HEK293 (cell line): Measurements from ENCODE around the gene SLC35F3.

Source experiments
- CTCF ChIA-PET: fragments of 350-600 bp; formaldehyde crosslinking; extraction: SDS; loops from one replicate; lab custom pipeline; 2021; ENCODE audit warnings: antibody characterized with exemption; lab: Yijun Ruan, JAX
- POLR2A ChIA-PET: fragments of 300-600 bp; formaldehyde crosslinking; extraction: SDS; loops from one replicate; lab custom pipeline; 2020; ENCODE audit warnings: antibody characterized with exemption, inconsistent platforms; lab: Yijun Ruan, JAX
- H3K27ac ChIP-seq: fragments of 200-500 bp; sonication (Bioruptor generic); 2 replicates; pipeline ENCODE4 v1.5.1; 2014; ENCODE audit warnings: low read depth, low read length, control low read depth, inconsistent platforms; ENCODE audit errors: extremely low read depth
- H3K36me3 ChIP-seq, 2 experiments: fragments of 200-500 bp in 1 of 2; sonication (Bioruptor generic) in 1 of 2; 1 replicate in 1 of 2; 2 replicates in 1 of 2; pipeline ENCODE4 v1.5.1; 2014 to 2017; ENCODE audit warnings: inconsistent platforms in 2 of 2, low read length in 2 of 2; ENCODE audit not compliant: control insufficient read depth in 2 of 2, insufficient read depth in 1 of 2
- H3K4me1 ChIP-seq: fragments of 200-500 bp; sonication (Bioruptor generic); 2 replicates; pipeline ENCODE4 v1.5.1; 2014; ENCODE audit warnings: mild to moderate bottlenecking, low read length, inconsistent platforms; ENCODE audit not compliant: control insufficient read depth, insufficient read depth
- H3K4me3 ChIP-seq: 2 replicates; pipeline ENCODE4 v1.5.1; 2011; ENCODE audit warnings: low read depth, mild to moderate bottlenecking, control low read depth, low read length, moderate library complexity
- H3K9me3 ChIP-seq: fragments of 200-500 bp; sonication (Bioruptor generic); 2 replicates; pipeline ENCODE4 v1.5.1; 2014; ENCODE audit warnings: low read depth, low read length, inconsistent platforms; ENCODE audit not compliant: control insufficient read depth, insufficient read depth
- GLI2 ChIP-seq: fragments of 450-650 bp; formaldehyde crosslinking; IDR thresholded peaks from 2 replicates; pipeline ENCODE4; 2017; ENCODE audit warnings: missing biosample characterization, missing genetic modification characterization, low read depth, borderline replicate concordance
- GLIS1 ChIP-seq: fragments of 450-650 bp; formaldehyde crosslinking; IDR thresholded peaks from 2 replicates; pipeline ENCODE4 v1.5.1; 2016; ENCODE audit warnings: missing biosample characterization, missing genetic modification characterization
- GLIS2 ChIP-seq: fragments of 450-650 bp; formaldehyde crosslinking; IDR thresholded peaks from 2 replicates; pipeline ENCODE4 v1.5.1; 2016; ENCODE audit warnings: missing biosample characterization, missing genetic modification characterization
- KLF1 ChIP-seq: fragments of 450-650 bp; formaldehyde crosslinking; IDR thresholded peaks from 2 replicates; pipeline ENCODE4 v1.5.1; 2016; ENCODE audit warnings: missing biosample characterization, missing genetic modification characterization
- SCRT2 ChIP-seq: fragments of 450-650 bp; formaldehyde crosslinking; IDR thresholded peaks from 2 replicates; pipeline ENCODE4 v1.5.1; 2016; ENCODE audit warnings: missing biosample characterization, missing genetic modification characterization
- SP2 ChIP-seq: fragments of 450-650 bp; formaldehyde crosslinking; IDR thresholded peaks from 2 replicates; pipeline ENCODE4 v1.5.1; 2016; ENCODE audit warnings: missing biosample characterization, missing genetic modification characterization
- SP3 ChIP-seq: fragments of 450-650 bp; formaldehyde crosslinking; IDR thresholded peaks from 2 replicates; pipeline ENCODE4 v1.5.1; 2016; ENCODE audit warnings: missing biosample characterization, missing genetic modification characterization
- ZBTB8A ChIP-seq: fragments of 450-650 bp; formaldehyde crosslinking; IDR thresholded peaks from 2 replicates; pipeline ENCODE4 v1.5.1; 2016; ENCODE audit warnings: missing biosample characterization, missing genetic modification characterization
- ZFHX2 ChIP-seq: fragments of 450-650 bp; formaldehyde crosslinking; conservative IDR thresholded peaks from 2 replicates; pipeline ENCODE4 v1.5.1; 2016; ENCODE audit warnings: missing biosample characterization, missing genetic modification characterization
- ZFP37 ChIP-seq: fragments of 450-650 bp; formaldehyde crosslinking; IDR thresholded peaks from 2 replicates; pipeline ENCODE4 v1.5.1; 2016; ENCODE audit warnings: missing biosample characterization, missing genetic modification characterization
- ZIC2 ChIP-seq: fragments of 450-650 bp; formaldehyde crosslinking; IDR thresholded peaks from 2 replicates; pipeline ENCODE4 v1.5.1; 2016; ENCODE audit warnings: missing biosample characterization, missing genetic modification characterization
- ZNF2 ChIP-seq: fragments of 450-650 bp; formaldehyde crosslinking; IDR thresholded peaks from 2 replicates; pipeline ENCODE4 v1.5.1; 2016; ENCODE audit warnings: missing biosample characterization, missing genetic modification characterization
- ZNF335 ChIP-seq: fragments of 450-650 bp; formaldehyde crosslinking; conservative IDR thresholded peaks from 2 replicates; pipeline ENCODE4 v1.5.1; 2016; ENCODE audit warnings: missing biosample characterization, missing genetic modification characterization
- ZNF561 ChIP-seq: fragments of 450-650 bp; IDR thresholded peaks from 2 replicates; pipeline ENCODE4 v1.5.1; 2018; ENCODE audit warnings: missing biosample characterization, missing genetic modification characterization, borderline replicate concordance
- ZNF830 ChIP-seq: fragments of 450-650 bp; IDR thresholded peaks from 2 replicates; pipeline ENCODE4 v1.5.0; 2018; ENCODE audit warnings: missing biosample characterization, missing genetic modification characterization, low read depth, mild to moderate bottlenecking, moderate library complexity
- TF ChIP-seq, protein P1 (sequence below): fragments of 450-650 bp; formaldehyde crosslinking; IDR thresholded peaks from 2 replicates; pipeline ENCODE4 v1.5.1; 2016; ENCODE audit warnings: missing biosample characterization, missing genetic modification characterization
- TF ChIP-seq, protein P2 (sequence below): fragments of 450-650 bp; formaldehyde crosslinking; IDR thresholded peaks from 2 replicates; pipeline ENCODE4 v1.5.1; 2017; ENCODE audit warnings: missing biosample characterization, missing genetic modification characterization
- TF ChIP-seq, protein P3 (sequence below): fragments of 450-650 bp; formaldehyde crosslinking; optimal IDR thresholded peaks from 2 replicates; pipeline ENCODE3; 2016; ENCODE audit warnings: missing biosample characterization, mild to moderate bottlenecking, missing genetic modification characterization
- TF ChIP-seq, protein P4 (sequence below): fragments of 450-650 bp; formaldehyde crosslinking; conservative IDR thresholded peaks from 2 replicates; pipeline ENCODE4 v1.5.1; 2016; ENCODE audit warnings: low read depth, missing biosample characterization, missing genetic modification characterization
- TF ChIP-seq, protein P5 (sequence below): IDR thresholded peaks from 2 replicates; pipeline ENCODE4 v1.6.1; 2011; ENCODE audit warnings: mild to moderate bottlenecking, low read depth, low read length, borderline replicate concordance

The SLC35F3 gene

DNA sequence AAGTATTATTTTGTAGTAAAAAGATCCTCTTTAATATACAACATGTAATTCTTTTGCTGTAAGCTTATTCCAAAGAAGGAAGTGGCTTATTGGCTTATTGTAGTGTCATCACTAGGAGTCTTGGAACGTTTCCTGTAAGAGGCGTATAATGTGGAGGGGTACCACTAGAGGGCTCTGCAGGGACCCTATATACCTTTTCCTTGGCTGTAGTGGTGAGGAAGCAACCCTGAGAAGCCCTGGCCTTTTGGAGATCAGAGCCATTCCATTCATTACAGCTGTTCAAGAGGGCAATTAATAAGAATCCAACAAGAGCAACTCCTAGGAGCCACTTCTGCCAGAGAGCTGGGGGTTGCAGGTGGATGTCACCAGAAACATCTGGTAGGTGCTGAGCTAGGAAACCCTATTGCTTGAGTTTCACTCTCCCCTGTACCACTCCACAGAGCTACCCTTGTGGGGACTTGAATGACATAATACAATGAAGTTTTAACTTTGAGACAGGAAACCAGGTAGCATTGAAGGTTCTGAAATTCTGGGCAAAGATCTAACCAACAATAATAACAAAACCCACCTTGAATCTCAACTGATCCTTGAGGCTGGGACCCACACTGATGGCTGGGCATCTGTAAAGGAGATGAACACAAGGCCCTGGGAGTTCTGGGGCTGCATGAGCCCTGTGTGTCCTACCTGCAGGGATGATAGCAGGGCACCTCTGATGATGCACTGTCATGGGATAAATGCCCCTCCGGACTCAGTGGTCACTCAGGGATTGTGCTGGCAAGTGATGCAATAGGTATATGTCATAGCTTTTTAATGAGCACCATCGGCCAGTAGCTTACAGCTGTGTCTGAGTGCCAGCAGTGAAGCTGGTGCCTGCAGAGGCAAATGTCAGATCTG is 308.5 kb downstream of the SLC35F3 start (continued):
- TF ChIP-seq, protein P1, sequence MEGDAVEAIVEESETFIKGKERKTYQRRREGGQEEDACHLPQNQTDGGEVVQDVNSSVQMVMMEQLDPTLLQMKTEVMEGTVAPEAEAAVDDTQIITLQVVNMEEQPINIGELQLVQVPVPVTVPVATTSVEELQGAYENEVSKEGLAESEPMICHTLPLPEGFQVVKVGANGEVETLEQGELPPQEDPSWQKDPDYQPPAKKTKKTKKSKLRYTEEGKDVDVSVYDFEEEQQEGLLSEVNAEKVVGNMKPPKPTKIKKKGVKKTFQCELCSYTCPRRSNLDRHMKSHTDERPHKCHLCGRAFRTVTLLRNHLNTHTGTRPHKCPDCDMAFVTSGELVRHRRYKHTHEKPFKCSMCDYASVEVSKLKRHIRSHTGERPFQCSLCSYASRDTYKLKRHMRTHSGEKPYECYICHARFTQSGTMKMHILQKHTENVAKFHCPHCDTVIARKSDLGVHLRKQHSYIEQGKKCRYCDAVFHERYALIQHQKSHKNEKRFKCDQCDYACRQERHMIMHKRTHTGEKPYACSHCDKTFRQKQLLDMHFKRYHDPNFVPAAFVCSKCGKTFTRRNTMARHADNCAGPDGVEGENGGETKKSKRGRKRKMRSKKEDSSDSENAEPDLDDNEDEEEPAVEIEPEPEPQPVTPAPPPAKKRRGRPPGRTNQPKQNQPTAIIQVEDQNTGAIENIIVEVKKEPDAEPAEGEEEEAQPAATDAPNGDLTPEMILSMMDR (tag by site-specific recombination) = peak; percentile 50
- peak; percentile 84; the same call in 1 of the 2 replicates for TF ChIP-seq ZNF2 (tag by site-specific recombination)

DNA sequence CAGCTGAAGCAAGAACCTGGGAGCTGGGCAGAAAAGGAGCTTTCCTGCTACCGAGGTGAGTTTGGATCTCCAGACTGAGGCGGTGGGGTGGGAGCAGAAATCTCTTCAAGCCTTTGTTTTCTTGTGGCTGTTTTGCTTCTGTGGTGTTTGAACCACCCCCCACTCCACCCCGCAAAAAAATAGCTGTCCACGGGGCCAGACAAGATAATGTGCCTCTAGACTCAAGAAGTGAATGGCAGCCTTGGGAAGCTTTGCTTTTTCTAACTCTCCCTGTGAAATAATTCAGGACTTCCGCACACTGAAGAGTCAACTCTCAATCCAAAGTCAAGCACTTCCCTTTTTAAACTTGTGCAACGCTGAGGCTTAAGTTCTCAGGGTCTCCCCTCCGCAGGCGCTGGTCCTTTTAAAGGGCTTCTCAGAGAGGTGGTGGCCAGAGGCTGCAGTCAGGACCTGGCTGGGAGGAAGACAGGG is 309.2 kb downstream of the SLC35F3 start:
- no peaks in the 10 kb centered on the region for H3K4me1 ChIP-seq

DNA sequence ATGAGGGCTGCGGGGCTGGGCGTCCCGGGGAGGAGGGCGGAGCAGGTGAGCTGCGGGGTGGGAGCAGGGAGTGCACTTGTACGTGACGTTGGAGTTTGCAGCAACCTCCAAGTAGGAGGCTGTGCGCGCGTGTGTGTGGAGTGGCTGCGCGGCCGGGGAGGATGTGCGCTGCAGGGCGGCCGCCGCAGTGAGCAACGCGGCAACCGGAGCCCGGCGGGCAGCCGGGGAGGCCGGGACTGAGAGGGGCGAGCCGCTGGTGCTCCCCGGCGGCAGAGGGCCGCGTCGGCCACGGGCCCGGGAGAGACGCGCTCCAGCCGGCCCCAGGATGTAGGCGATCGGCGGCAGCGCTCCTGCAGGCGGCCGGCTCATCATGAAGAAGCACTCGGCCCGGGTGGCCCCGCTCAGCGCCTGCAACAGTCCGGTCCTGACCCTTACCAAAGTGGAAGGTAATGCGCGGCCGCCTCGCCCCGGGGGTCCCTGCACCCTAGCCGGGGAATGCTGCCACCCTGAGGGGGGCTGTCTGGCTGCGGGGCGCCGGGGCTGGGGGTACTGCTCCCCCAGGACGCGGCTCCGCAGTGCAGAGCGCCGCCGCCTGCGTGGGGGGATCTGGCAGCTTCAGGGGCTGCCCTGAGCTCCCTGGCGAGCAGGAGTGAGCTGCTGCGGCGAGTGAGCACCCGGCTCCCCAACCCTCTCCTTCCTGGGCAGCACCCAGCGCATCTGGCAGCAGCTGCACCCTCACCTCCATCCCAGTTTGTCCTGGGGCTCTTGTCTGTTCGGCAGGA is 309.8 kb downstream of the SLC35F3 start:
- Histone ChIP-seq H3K9me3 (no peaks in the 10 kb centered on the region), H3K4me3 (peak overlapping the region; percentile 49), H3K4me1 (no peaks in the 10 kb centered on the region), H3K36me3 (no peaks in the 10 kb centered on the region), H3K27ac (no peak overlapping the region)
- CTCF ChIA-PET = interaction anchor here (0.9 to 5.2 kb wide), 9 partner anchors 9 to 98 kb away, joined by 3 to 76 read pairs (median 8); no protein-coding TSS in a partner anchor
- POLR2A ChIA-PET = no interaction called here
- TF ChIP-seq GLIS2 (tag by site-specific recombination) (peak; percentile 72), ZIC2 (tag by site-specific recombination) (peak; percentile 75), SCRT2 (no peak), GLI2 (tag by site-specific recombination) (no peak), SP2 (tag by site-specific recombination) (peak; percentile 54), ZNF830 (tag by site-specific recombination) (no peak), KLF1 (tag by site-specific recombination) (peak; percentile 68), ZNF561 (tag by site-specific recombination) (peak; percentile 83; the same call in 1 of the 2 replicates), ZBTB8A (tag by site-specific recombination) (0 out of 2 replicates have a peak, but pooled peaks have one; percentile 13), ZFHX2 (tag by site-specific recombination) (0 out of 2 replicates have a peak, but pooled peaks have one; percentile 14), GLIS1 (tag by site-specific recombination) (peak; percentile 88), ZFP37 (tag by site-specific recombination) (0 out of 2 replicates have a peak, but pooled peaks have one; percentile 45), SP3 (tag by site-specific recombination) (peak; percentile 62)
- TF ChIP-seq, protein P2, sequence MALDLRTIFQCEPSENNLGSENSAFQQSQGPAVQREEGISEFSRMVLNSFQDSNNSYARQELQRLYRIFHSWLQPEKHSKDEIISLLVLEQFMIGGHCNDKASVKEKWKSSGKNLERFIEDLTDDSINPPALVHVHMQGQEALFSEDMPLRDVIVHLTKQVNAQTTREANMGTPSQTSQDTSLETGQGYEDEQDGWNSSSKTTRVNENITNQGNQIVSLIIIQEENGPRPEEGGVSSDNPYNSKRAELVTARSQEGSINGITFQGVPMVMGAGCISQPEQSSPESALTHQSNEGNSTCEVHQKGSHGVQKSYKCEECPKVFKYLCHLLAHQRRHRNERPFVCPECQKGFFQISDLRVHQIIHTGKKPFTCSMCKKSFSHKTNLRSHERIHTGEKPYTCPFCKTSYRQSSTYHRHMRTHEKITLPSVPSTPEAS (tag by site-specific recombination) = 0 out of 2 replicates have a peak, but pooled peaks have one; percentile 42
- TF ChIP-seq, protein P3, sequence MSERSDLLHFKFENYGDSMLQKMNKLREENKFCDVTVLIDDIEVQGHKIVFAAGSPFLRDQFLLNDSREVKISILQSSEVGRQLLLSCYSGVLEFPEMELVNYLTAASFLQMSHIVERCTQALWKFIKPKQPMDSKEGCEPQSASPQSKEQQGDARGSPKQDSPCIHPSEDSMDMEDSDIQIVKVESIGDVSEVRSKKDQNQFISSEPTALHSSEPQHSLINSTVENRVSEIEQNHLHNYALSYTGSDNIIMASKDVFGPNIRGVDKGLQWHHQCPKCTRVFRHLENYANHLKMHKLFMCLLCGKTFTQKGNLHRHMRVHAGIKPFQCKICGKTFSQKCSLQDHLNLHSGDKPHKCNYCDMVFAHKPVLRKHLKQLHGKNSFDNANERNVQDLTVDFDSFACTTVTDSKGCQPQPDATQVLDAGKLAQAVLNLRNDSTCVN (tag by site-specific recombination) = peak; percentile 64
- TF ChIP-seq, protein P4, sequence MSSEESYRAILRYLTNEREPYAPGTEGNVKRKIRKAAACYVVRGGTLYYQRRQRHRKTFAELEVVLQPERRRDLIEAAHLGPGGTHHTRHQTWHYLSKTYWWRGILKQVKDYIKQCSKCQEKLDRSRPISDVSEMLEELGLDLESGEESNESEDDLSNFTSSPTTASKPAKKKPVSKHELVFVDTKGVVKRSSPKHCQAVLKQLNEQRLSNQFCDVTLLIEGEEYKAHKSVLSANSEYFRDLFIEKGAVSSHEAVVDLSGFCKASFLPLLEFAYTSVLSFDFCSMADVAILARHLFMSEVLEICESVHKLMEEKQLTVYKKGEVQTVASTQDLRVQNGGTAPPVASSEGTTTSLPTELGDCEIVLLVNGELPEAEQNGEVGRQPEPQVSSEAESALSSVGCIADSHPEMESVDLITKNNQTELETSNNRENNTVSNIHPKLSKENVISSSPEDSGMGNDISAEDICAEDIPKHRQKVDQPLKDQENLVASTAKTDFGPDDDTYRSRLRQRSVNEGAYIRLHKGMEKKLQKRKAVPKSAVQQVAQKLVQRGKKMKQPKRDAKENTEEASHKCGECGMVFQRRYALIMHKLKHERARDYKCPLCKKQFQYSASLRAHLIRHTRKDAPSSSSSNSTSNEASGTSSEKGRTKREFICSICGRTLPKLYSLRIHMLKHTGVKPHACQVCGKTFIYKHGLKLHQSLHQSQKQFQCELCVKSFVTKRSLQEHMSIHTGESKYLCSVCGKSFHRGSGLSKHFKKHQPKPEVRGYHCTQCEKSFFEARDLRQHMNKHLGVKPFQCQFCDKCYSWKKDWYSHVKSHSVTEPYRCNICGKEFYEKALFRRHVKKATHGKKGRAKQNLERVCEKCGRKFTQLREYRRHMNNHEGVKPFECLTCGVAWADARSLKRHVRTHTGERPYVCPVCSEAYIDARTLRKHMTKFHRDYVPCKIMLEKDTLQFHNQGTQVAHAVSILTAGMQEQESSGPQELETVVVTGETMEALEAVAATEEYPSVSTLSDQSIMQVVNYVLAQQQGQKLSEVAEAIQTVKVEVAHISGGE (tag by site-specific recombination) = 0 out of 2 replicates have a peak, but pooled peaks have one; percentile 15

More for the DNA sequence above, 309.2 kb downstream of the SLC35F3 start:
- Histone ChIP-seq H3K27ac (no peak overlapping the region), H3K36me3 (no peaks in the 10 kb centered on the region), H3K4me3 (peak overlapping the region; percentile 49), H3K9me3 (no peaks in the 10 kb centered on the region)
- CTCF ChIA-PET = interaction anchor here (1.2 to 5.2 kb wide), 20 partner anchors 8 to 1266 kb away, joined by 3 to 76 read pairs (median 6); no protein-coding TSS in a partner anchor
- TF ChIP-seq, protein P5, sequence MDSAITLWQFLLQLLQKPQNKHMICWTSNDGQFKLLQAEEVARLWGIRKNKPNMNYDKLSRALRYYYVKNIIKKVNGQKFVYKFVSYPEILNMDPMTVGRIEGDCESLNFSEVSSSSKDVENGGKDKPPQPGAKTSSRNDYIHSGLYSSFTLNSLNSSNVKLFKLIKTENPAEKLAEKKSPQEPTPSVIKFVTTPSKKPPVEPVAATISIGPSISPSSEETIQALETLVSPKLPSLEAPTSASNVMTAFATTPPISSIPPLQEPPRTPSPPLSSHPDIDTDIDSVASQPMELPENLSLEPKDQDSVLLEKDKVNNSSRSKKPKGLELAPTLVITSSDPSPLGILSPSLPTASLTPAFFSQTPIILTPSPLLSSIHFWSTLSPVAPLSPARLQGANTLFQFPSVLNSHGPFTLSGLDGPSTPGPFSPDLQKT = no peak
- TF ChIP-seq ZNF335 (tag by site-specific recombination) = no peak; the same call in 1 of the 2 replicates
- POLR2A ChIA-PET = no interaction called here
